Cardiac ventricle fibroblast (primary cell): Measurements from ENCODE around the gene TBX4. TPM values are rescaled to one million over a fixed set of nuclear protein-coding genes. Genes with fewer than 3 reads are reported as not detected.

ENCODE experiments used
- total RNA-seq: library from RNA; depleted of rRNA; stranded (reverse); fragments of >200 nt; gene quantifications from 2 replicates; pipeline ENCODE4 v1.2.3, GENCODE V29; 2015

The TBX4 gene
- total RNA-seq = not detected in 2 replicates

DNA sequence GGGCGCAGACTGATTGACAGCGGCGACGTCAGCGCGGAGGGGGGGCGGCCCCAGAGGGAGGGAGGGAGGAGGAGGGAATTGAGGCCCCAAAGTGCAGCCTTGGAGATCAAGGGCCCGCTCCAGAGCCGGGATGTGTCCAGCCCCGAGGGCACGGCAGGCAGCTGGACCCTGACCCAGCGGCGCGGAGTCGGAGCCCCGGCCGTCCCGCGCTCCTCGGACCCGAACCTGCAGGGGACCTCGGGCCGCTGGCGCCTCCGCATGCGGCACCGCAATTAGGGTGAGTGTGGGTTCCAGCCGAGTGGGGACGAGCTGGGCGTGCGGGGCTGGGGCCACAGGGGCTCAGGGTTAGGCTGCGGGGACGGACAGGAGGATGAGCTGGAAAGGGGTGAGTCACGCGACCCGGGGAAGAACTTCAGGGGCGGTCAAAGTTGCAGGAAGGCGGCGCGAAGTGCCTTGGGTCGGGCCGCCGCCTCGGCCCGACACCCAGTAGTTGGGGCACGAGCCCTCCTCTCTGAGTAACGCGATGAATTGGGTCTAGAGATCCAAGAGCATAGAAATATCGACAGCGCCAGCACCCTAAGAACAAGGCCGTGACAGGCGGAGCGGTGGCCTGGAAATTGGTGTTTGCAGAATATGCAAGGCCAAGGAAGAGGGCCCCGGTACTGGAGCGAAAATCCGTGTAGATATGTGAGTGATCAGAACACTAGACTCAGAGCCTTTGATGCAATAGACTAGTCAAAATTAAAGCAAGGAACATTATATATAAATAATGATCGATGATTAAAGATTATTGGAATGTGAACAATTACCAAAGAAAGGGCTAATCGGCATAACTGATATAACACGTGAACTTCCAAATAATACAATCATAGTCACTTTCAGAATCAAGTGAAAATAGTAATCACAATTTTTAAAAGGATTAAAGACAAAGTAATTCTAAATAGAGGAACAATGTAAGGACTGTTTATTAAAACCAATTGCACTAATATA, at the start of gene TBX4:
TBX4 (plus strand) TSS at position 122 of the 990 bp plus-strand sequence. CDS start 4,069 bp downstream, outside the sequence.

Other genes with a start within 250 kb of the TBX4 start
- 13.8 and 15.9 TPM in 2 replicates for gene TBX2, start 52.6 kb upstream of the TBX4 start, total RNA-seq
- gene NACA2, start 138.8 kb downstream of the TBX4 start, total RNA-seq = not detected in 2 replicates